SJSA1 (cell line): ENCODE data around the gene TMEM131L. TPM values are rescaled to one million over a fixed set of nuclear protein-coding genes. Genes with fewer than 3 reads are reported as not detected.

ENCODE experiments used
- DNase-seq, 2 experiments: peaks; one replicate each; pipeline ENCODE4 v3.0.0-alpha.2; 2015 to 2020; ENCODE audit warnings: low spot score in 2 of 2, low read depth in 1 of 2
- H3K27ac ChIP-seq: fragments of 250-450 bp; sonication (Bioruptor Pico); 2 replicates; pipeline ENCODE4 v1.5.1; 2020; ENCODE audit warnings: mild to moderate bottlenecking, moderate library complexity
- H3K27me3 ChIP-seq: fragments of 250-450 bp; sonication (Bioruptor Pico); replicated peaks from 2 replicates; pipeline ENCODE4 v1.5.1; 2020; ENCODE audit warnings: mild to moderate bottlenecking, moderate library complexity
- H3K36me3 ChIP-seq: fragments of 250-450 bp; sonication (Bioruptor Pico); 2 replicates; pipeline ENCODE4 v1.5.1; 2020; ENCODE audit warnings: mild to moderate bottlenecking
- H3K4me1 ChIP-seq: fragments of 250-450 bp; sonication (Bioruptor Pico); replicated peaks from 2 replicates; pipeline ENCODE4 v1.6.1; 2021; ENCODE audit warnings: mild to moderate bottlenecking
- H3K4me3 ChIP-seq: fragments of 250-450 bp; sonication (Bioruptor Pico); 2 replicates; pipeline ENCODE4 v1.5.1; 2020; ENCODE audit warnings: mild to moderate bottlenecking
- H3K9me3 ChIP-seq: fragments of 250-450 bp; sonication (Bioruptor Pico); replicated peaks from 2 replicates; pipeline ENCODE4 v1.5.1; 2020; ENCODE audit warnings: mild to moderate bottlenecking
- total RNA-seq: library from RNA; depleted of rRNA; stranded (reverse); fragments of >200 nt; shearing (Covaris generic); gene quantifications from 2 replicates; pipeline ENCODE4 v1.2.3, GENCODE V29; 2014; rRNA removed

TMEM131L gene
- total RNA-seq, 1 experiment from 2014 or later, result 12.7 TPM

DNA sequence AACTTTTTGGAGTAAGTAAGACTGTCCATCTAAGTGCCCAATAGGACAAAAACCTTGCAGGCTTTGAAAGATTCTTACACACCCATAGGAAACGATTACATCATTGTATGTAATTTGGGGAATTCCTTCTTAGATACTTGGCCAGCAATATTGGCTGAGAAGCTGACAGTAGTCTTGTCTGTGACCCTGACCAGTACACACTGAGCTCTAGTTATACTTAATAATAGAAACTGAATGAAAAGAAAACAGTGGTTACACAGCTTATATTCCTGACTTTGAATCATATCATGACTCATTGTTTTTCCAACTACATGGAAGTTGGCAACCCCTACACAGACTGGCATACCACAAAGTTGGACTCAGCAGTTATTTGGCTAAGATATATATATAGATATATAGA, 210.8 kb downstream of the TMEM131L start:
- Histone ChIP-seq H3K4me1 (peaks cover 7% of the 10 kb centered on the region; the same call in 1 of the 2 replicates), H3K4me3 (no peak overlapping the region), H3K27ac (no peak overlapping the region), H3K27me3 (0 out of 2 replicates have a peak, but pooled peaks cover under 1% of the 10 kb centered on the region), H3K9me3 (no peaks in the 10 kb centered on the region), H3K36me3 (no peaks in the 10 kb centered on the region)
- peak in 1 of 2 experiments; percentile 9 for DNase-seq

DNA sequence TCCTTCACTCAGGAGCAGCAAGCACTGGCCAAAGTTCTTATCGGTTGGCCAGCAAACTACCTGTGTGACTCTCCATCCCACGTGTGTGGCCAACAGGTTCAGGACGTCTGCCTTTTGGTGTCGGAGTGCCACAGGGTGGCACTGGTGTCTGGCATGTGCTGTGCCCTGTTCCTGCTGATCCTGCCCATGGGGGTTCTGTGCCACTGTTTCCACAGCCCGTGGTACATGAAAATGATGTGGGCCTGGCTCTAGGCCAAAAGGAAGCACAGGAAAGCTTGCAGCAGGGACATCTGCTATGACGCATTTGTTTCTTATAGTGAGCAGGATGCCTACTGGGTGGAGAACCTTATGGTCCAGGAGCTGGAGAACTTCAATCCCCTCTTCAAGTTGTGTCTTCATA, 213.3 kb downstream of the TMEM131L start:
- Histone ChIP-seq H3K4me1 (peaks cover 11% of the 10 kb centered on the region), H3K4me3 (no peak overlapping the region), H3K9me3 (no peaks in the 10 kb centered on the region), H3K36me3 (no peaks in the 10 kb centered on the region), H3K27me3 (peaks cover 9% of the 10 kb centered on the region), H3K27ac (no peak overlapping the region)
- DNase-seq, result no peak

DNA sequence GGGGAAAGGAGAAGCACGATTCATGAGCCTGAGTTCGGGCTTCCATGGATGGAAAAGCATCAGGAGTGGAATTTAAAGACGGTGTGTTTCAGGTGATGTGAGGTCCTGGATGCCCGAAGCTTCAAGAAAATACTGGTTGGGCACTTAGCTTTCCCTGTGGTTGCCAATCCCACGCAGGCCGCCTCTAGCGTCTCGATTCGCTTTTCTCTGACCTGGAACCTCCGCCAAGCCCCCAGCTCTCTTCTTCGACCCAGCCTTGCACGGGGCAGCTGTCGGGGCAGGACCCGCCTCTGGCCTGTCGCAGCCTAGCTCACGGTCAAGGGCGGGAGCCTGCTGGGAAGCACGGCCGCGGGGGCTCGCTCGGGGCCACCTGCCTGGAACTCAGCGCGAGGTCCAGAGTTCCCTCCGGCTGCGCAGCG, 217.6 kb downstream of the TMEM131L start:
- no peak overlapping the region for H3K4me3 ChIP-seq
- H3K27ac ChIP-seq, result no peak overlapping the region
- peaks cover 22% of the 10 kb centered on the region for H3K27me3 ChIP-seq
- peaks cover 4% of the 10 kb centered on the region for H3K4me1 ChIP-seq
- no peak for DNase-seq
- no peaks in the 10 kb centered on the region for H3K36me3 ChIP-seq
- H3K9me3 ChIP-seq, result peaks cover 5% of the 10 kb centered on the region; the same call in 1 of the 2 replicates

DNA sequence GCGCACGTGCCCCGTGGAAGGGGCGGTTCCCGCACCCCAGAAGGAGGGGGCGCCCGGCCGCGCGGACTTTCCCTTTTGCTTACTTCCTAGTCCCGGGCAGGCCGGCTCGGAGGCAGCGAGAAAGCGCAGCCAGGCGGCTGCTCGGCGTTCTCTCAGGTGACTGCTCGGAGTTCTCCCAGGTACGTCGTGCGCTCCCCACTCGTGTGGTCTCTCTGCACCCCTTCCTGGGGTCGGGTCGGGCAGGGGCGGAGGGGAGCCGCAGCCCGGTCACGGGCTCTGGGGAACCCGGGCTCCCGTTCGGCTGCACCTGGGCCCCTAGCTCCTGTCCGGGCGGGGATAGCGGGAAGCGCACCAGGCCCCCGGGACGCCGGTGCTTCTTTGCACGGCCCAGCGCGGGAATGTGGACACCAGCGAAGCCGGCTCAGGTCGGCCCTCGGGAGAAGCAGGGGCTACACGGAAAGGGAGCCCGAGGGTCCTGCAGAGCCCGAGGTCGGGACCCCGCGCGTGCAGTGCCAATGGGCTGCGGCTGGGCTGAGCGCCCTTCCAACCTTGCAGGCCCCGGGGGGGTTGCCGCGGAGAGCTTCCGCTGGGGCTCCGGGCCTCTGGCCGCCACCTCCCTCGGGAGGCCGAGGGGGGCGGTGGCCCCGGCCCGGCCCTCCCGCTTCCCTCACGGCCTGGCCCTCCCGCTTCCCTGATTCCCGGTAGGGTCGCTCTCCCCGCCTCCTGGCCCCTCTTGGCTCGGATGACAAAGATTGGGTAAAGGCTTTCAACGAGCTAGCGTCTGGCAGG, 218.2 kb downstream of the TMEM131L start, which contains the start of gene TLR2:
Gene TLR2 (plus strand): TSS at position 99 of the 789 bp plus-strand sequence. CDS start 18,628 bp downstream, outside the sequence.
- peak within 1 kb of the TSS; percentile 8; the same call in 1 of the 2 replicates for H3K4me3 ChIP-seq
- H3K27me3 ChIP-seq, result peaks cover 22% of the 10 kb centered on the region
- no peaks in the 10 kb centered on the region for H3K36me3 ChIP-seq
- no peak within 1 kb of the TSS for H3K27ac ChIP-seq
- no peak for DNase-seq
- H3K9me3 ChIP-seq, result peaks cover 5% of the 10 kb centered on the region; the same call in 1 of the 2 replicates
- peaks cover 4% of the 10 kb centered on the region for H3K4me1 ChIP-seq

DNA sequence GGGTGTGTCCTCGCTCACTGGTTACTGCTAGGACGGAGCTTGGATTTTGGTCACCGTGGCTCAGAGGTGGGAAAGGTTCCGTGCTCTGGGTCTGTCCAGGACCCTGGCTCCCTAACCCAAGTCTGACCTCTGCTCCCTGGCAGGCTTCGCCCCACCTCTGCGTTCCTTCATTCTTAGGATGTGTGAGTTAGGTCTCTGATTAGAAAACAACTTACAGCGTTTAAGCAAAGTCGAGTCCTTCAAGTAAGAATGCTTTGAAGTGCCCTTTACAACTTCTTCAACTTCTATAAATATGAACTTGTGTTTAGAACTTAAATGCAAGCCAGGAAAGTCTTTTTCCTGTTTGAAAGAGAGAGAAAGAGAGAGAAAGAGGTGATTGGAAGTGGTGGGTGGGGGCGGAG, 218.8 kb downstream of the TMEM131L start:
- peaks cover 22% of the 10 kb centered on the region for H3K27me3 ChIP-seq

More for the DNA sequence above, 218.8 kb downstream of the TMEM131L start:
- Histone ChIP-seq H3K36me3 (no peaks in the 10 kb centered on the region), H3K27ac (no peak overlapping the region), H3K9me3 (peaks cover 5% of the 10 kb centered on the region; the same call in 1 of the 2 replicates), H3K4me3 (peak overlapping the region; percentile 8; the same call in 1 of the 2 replicates), H3K4me1 (peaks cover 4% of the 10 kb centered on the region)
- no peak for DNase-seq

Other genes with a start within 250 kb of the TMEM131L start
- gene MND1, start 121.7 kb upstream of the TMEM131L start, total RNA-seq, result 19.3 and 35.1 TPM in 2 replicates
- not detected in 2 replicates for gene TLR2, start 217.9 kb downstream of the TMEM131L start, total RNA-seq